Measurements from ENCODE around the gene KRT7.
"Not testable (repeated sequence)": the region's sequence is repeated elsewhere in the genome, so short reads cannot be mapped to it uniquely, and the experiment has no call there.

Gene KRT7

GRCh38 chr12:52251367-52252051 lies 18.5 kb downstream of the KRT7 start:
- H3K4me3 ChIP-seq (ENCODE audit: low read depth, low read length), result no peak overlapping the region
- no peak for DNase-seq (ENCODE audit: low read depth)

GRCh38 chr12:52252175-52252615 lies 19.2 kb downstream of the KRT7 start:
- DNase-seq (ENCODE audit: low read depth); H3K4me3 ChIP-seq (ENCODE audit: low read depth, low read length): not testable (repeated sequence)

- no peak for DNase-seq (ENCODE audit: low read depth)
- no peak overlapping the region for H3K4me3 ChIP-seq (ENCODE audit: low read depth, low read length)
These were observed 19.8 kb downstream of the KRT7 start for GRCh38 chr12:52252728-52253343.

GRCh38 chr12:52253391-52254179 lies 20.5 kb downstream of the KRT7 start:
- H3K4me3 ChIP-seq (ENCODE audit: low read depth, low read length), result no peak overlapping the region
- DNase-seq (ENCODE audit: low read depth), result no peak

GRCh38 chr12:52254180-52254964 lies 21.3 kb downstream of the KRT7 start:
- no peak overlapping the region for H3K4me3 ChIP-seq (ENCODE audit: low read depth, low read length)
- DNase-seq (ENCODE audit: low read depth), result no peak

GRCh38 chr12:52254965-52255751 lies 22.1 kb downstream of the KRT7 start:
- DNase-seq (ENCODE audit: low read depth), result no peak
- H3K4me3 ChIP-seq (ENCODE audit: low read depth, low read length), result no peak overlapping the region

- no peak for DNase-seq (ENCODE audit: low read depth)
- no peak overlapping the region for H3K4me3 ChIP-seq (ENCODE audit: low read depth, low read length)
These were observed 23.0 kb downstream of the KRT7 start for GRCh38 chr12:52255926-52256583.

- H3K4me3 ChIP-seq (ENCODE audit: low read depth, low read length), result no peak overlapping the region
- DNase-seq (ENCODE audit: low read depth), result no peak
These were observed 23.5 kb downstream of the KRT7 start for GRCh38 chr12:52256584-52256935.

GRCh38 chr12:52257074-52257551 lies 24.1 kb downstream of the KRT7 start:
- H3K4me3 ChIP-seq (ENCODE audit: low read depth, low read length), result no peak overlapping the region
- DNase-seq (ENCODE audit: low read depth), result no peak

GRCh38 chr12:52257922-52258321 lies 24.9 kb downstream of the KRT7 start:
- not testable (repeated sequence) for H3K4me3 ChIP-seq (ENCODE audit: low read depth, low read length); DNase-seq (ENCODE audit: low read depth)

- no peak for DNase-seq (ENCODE audit: low read depth)
- H3K4me3 ChIP-seq (ENCODE audit: low read depth, low read length), result no peak overlapping the region
These were observed 25.4 kb downstream of the KRT7 start for GRCh38 chr12:52258335-52258901.

GRCh38 chr12:52259657-52260243 lies 26.7 kb downstream of the KRT7 start:
- no peak for DNase-seq (ENCODE audit: low read depth)
- H3K4me3 ChIP-seq (ENCODE audit: low read depth, low read length), result no peak overlapping the region

- H3K4me3 ChIP-seq (ENCODE audit: low read depth, low read length), result no peak overlapping the region
- no peak for DNase-seq (ENCODE audit: low read depth)
These were observed 27.5 kb downstream of the KRT7 start for GRCh38 chr12:52260361-52261207.

GRCh38 chr12:52261208-52261484 lies 28.1 kb downstream of the KRT7 start:
- no peak for DNase-seq (ENCODE audit: low read depth)
- no peak overlapping the region for H3K4me3 ChIP-seq (ENCODE audit: low read depth, low read length)

- DNase-seq (ENCODE audit: low read depth), result no peak
- no peak overlapping the region for H3K4me3 ChIP-seq (ENCODE audit: low read depth, low read length)
These were observed 29.2 kb downstream of the KRT7 start for GRCh38 chr12:52262286-52262685.

GRCh38 chr12:52263761-52264434 lies 30.9 kb downstream of the KRT7 start:
- DNase-seq (ENCODE audit: low read depth), result no peak
- no peak overlapping the region for H3K4me3 ChIP-seq (ENCODE audit: low read depth, low read length)

GRCh38 chr12:52264435-52264825 lies 31.4 kb downstream of the KRT7 start:
- no peak for DNase-seq (ENCODE audit: low read depth)

More at GRCh38 chr12:52264435-52264825, 31.4 kb downstream of the KRT7 start:
- no peak overlapping the region for H3K4me3 ChIP-seq (ENCODE audit: low read depth, low read length)

All from skeletal muscle cell (primary cell).